ENCODE results near the gene NRG2. TPM values are rescaled to one million over a fixed set of nuclear protein-coding genes. Genes with fewer than 3 reads are reported as not detected.

The NRG2 gene
- total RNA-seq, 1 experiment from 2014 or later = 1.8 TPM

DNA sequence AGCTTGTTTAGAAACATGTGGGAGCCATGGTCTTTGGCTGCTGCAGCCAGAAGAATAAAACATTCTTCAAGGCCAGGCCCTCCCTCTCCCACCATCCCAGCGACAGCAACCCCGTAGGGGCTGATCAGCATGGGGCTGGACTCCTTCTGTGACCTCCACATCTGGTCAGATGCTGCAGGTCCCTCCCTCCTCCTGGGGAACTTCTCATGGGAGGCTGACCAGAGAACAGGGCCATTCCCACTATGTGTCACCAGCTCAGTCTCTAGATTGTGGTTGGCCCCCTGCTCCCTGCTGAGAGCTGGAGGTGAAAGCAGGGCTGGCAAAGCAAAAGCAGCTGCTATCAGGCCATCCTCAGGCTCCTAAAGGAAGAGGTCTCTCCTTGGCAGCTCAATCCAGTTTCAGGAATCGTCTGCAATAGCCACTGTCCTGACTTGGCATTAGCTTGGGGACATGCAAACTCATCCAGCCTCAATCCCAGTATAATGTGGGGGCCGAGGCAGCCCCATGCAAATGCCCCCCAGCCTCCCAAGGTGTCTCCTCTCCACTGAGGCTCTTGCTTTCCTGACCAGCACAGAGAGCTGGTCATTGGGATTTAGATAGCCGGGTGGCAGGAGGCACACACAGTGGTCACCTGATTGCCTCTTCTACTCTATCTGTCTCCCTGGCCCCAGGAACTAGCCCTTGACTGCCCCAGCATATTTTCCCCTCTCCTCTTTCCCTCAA, 81.5 kb downstream of the NRG2 start:
- no peaks in the 10 kb centered on the region for H4K20me1 ChIP-seq (ENCODE audit: low read length)
- ChIA-PET POLR2A (ENCODE audit: unreplicated experiment) (no interaction called here), CTCF (no interaction called here)
- no peak overlapping the region for H3K27ac ChIP-seq (ENCODE audit: low read length)
- no peaks in the 10 kb centered on the region for H3K36me3 ChIP-seq (ENCODE audit: low read depth, low read length)
- no peak overlapping the region for H3K9ac ChIP-seq (ENCODE audit: low read length)
- H3K27me3 ChIP-seq (ENCODE audit: low read length) = no peaks in the 10 kb centered on the region
- intact Hi-C loops (cut with micrococcal nuclease) = no loop called here
- BruUV-seq (replicated peaks) = no TSS peak
- ATAC-seq (no peak), DNase-seq (no peak)
- no peaks in the 10 kb centered on the region for H3K79me2 ChIP-seq (ENCODE audit: low read length)
- no peak overlapping the region for H3K4me3 ChIP-seq (ENCODE audit: low read length)
- H3F3A ChIP-seq (ENCODE audit: low read length, unreplicated experiment) = no peaks in the 10 kb centered on the region
- no peak overlapping the region for H3K4me2 ChIP-seq (ENCODE audit: low read length)
- no peak for TF ChIP-seq EZH2 (IDR thresholded peaks at IDR 0.05; ENCODE audit: low read length, unreplicated experiment)
- TF ChIP-seq EZH2phosphoT487 (IDR thresholded peaks at IDR 0.05; ENCODE audit: borderline replicate concordance, low read length) = no peak
- no peak overlapping the region for H2AFZ ChIP-seq (ENCODE audit: low read length)
- H3K9me3 ChIP-seq (ENCODE audit: low read length) = no peaks in the 10 kb centered on the region
- H3K9me2 ChIP-seq (replicated peaks; ENCODE audit: low read length) = no peaks in the 10 kb centered on the region
- H3K4me1 ChIP-seq (ENCODE audit: insufficient read depth, low read length) = no peaks in the 10 kb centered on the region

DNA sequence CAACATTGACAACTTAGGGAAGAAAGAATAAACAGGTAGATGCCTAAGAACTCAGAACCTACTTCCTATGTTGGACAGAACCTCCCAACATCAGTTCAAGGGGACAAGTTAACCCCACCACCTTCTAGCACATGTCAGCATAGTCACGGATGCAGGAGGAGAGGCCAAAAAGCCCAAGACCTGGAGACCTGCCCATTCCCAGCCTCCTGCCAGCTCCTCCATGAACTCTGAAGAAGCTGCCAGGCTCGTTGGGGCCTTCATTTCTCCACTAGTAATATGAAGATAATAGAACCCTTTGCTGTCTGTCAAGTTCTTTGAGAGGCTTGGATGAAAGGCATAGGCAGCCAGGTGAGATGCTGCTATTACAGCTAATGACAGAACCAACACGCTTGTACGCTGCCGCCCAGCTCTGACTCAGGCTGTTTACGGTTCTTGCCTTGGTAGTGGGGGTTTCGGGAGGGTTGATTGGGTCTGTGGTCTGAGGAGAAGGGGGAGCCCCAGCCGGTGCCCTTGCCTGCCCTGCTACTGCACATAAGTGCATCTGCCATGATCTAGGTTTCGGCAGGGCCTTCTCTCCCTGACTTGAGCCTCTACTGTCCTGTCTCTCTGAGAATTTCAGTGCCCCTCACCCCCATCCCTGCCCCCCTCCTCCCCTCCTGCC, 82.2 kb downstream of the NRG2 start:
- CTCF ChIA-PET = no interaction called here

DNA sequence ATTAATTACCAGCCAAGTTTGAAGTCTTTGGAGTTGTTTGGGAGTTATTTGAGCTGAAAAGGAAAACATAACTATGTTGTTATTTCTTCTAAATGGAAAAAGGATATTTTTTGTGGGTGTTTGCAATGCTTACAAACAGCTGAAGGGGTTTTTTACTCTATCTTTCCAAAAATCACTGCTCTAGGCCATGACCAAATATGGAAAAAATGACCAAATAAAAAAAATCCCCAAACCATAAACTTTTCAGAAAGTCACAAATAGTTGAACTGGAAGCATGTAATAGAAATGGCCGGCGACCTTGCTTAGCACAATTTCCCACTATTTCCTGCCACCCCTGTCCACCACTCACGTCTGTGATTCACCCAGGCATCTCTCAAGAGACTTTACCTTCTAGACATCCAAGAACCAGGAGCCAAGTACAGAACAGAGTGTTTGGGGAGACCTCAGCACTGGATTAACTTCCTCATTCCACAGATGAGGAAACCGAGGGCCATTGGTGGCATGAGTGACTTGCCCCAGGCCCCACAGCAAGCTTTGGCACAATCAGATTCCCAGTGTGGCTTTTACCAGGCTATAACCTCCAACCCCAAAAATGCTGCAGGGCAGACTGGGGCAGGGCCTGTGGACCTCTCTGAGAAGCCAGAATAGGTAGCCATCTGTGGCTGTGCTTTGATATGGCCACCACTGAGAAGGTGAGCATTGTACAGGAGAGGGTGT, 84.5 kb downstream of the NRG2 start:
- no peaks in the 10 kb centered on the region for H3K79me2 ChIP-seq (ENCODE audit: low read length)
- intact Hi-C loops (cut with micrococcal nuclease) = no loop called here
- BruUV-seq (replicated peaks) = no TSS peak

More for the DNA sequence above, 82.2 kb downstream of the NRG2 start:
- POLR2A ChIA-PET (ENCODE audit: unreplicated experiment) = no interaction called here
- Histone ChIP-seq H3F3A (ENCODE audit: low read length, unreplicated experiment) (no peaks in the 10 kb centered on the region), H3K4me2 (ENCODE audit: low read length) (no peak overlapping the region), H4K20me1 (ENCODE audit: low read length) (no peaks in the 10 kb centered on the region), H3K4me1 (ENCODE audit: insufficient read depth, low read length) (no peaks in the 10 kb centered on the region), H3K27me3 (ENCODE audit: low read length) (no peaks in the 10 kb centered on the region), H2AFZ (ENCODE audit: low read length) (no peak overlapping the region), H3K9me2 (replicated peaks; ENCODE audit: low read length) (no peaks in the 10 kb centered on the region), H3K9ac (ENCODE audit: low read length) (no peak overlapping the region), H3K79me2 (ENCODE audit: low read length) (no peaks in the 10 kb centered on the region), H3K4me3 (ENCODE audit: low read length) (no peak overlapping the region), H3K36me3 (ENCODE audit: low read depth, low read length) (no peaks in the 10 kb centered on the region), H3K27ac (ENCODE audit: low read length) (no peak overlapping the region), H3K9me3 (ENCODE audit: low read length) (no peaks in the 10 kb centered on the region)
- BruUV-seq (replicated peaks) = no TSS peak
- TF ChIP-seq EZH2 (IDR thresholded peaks at IDR 0.05; ENCODE audit: low read length, unreplicated experiment) (no peak), EZH2phosphoT487 (IDR thresholded peaks at IDR 0.05; ENCODE audit: borderline replicate concordance, low read length) (no peak)
- TF ChIP-seq, protein P1, sequence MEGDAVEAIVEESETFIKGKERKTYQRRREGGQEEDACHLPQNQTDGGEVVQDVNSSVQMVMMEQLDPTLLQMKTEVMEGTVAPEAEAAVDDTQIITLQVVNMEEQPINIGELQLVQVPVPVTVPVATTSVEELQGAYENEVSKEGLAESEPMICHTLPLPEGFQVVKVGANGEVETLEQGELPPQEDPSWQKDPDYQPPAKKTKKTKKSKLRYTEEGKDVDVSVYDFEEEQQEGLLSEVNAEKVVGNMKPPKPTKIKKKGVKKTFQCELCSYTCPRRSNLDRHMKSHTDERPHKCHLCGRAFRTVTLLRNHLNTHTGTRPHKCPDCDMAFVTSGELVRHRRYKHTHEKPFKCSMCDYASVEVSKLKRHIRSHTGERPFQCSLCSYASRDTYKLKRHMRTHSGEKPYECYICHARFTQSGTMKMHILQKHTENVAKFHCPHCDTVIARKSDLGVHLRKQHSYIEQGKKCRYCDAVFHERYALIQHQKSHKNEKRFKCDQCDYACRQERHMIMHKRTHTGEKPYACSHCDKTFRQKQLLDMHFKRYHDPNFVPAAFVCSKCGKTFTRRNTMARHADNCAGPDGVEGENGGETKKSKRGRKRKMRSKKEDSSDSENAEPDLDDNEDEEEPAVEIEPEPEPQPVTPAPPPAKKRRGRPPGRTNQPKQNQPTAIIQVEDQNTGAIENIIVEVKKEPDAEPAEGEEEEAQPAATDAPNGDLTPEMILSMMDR (conservative IDR thresholded peaks at IDR 0.05; ENCODE audit: low read depth, low read length) = no peak
- DNase-seq = no peak
- intact Hi-C loops (cut with micrococcal nuclease) = no loop called here
- ATAC-seq = no peak

More for the DNA sequence above, 84.5 kb downstream of the NRG2 start:
- Histone ChIP-seq H2AFZ (ENCODE audit: low read length) (no peak overlapping the region), H3K4me2 (ENCODE audit: low read length) (no peak overlapping the region), H3K4me1 (ENCODE audit: insufficient read depth, low read length) (no peaks in the 10 kb centered on the region), H3K9me3 (ENCODE audit: low read length) (no peaks in the 10 kb centered on the region), H3K27ac (ENCODE audit: low read length) (no peak overlapping the region), H3K36me3 (ENCODE audit: low read depth, low read length) (no peaks in the 10 kb centered on the region), H3K4me3 (ENCODE audit: low read length) (no peak overlapping the region), H3K9me2 (replicated peaks; ENCODE audit: low read length) (no peaks in the 10 kb centered on the region), H4K20me1 (ENCODE audit: low read length) (no peaks in the 10 kb centered on the region), H3F3A (ENCODE audit: low read length, unreplicated experiment) (no peaks in the 10 kb centered on the region), H3K9ac (ENCODE audit: low read length) (no peak overlapping the region), H3K27me3 (ENCODE audit: low read length) (no peaks in the 10 kb centered on the region)
- no peak for DNase-seq
- ATAC-seq = no peak
- POLR2A ChIA-PET (ENCODE audit: unreplicated experiment) = no interaction called here
- TF ChIP-seq EZH2phosphoT487 (IDR thresholded peaks at IDR 0.05; ENCODE audit: borderline replicate concordance, low read length) (no peak), EZH2 (IDR thresholded peaks at IDR 0.05; ENCODE audit: low read length, unreplicated experiment) (no peak)
- TF ChIP-seq, protein P1 (conservative IDR thresholded peaks at IDR 0.05; ENCODE audit: low read depth, low read length) = no peak
- CTCF ChIA-PET = no interaction called here

All from PC-3 (cell line).